ENCODE data around the gene ANKRD52. TPM values are rescaled to one million over a fixed set of nuclear protein-coding genes. Genes with fewer than 3 reads are reported as not detected.

Gene ANKRD52
- total RNA-seq, 1 donor from 2014 or later, result 63.2 TPM

DNA sequence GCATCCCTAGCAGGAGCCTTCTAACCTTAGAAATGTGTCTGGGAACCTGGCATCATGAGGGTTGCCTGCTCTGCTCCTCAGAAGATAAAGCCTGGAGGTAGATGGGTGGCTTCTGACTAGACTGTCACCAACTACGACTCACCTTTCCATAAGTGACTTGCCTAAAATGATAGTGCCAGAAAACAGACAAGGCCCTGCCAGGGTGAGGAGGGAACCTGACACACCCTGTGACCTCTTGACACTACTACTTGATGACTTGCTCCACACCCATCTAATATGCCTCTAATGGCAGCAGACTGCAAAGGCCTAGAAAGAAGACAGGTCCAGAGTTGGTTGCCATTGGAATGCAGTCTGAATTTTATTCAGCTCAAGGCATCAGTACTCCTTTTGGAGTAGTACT is 45.8 kb downstream of the ANKRD52 start:
- TF ChIP-seq, protein P1, sequence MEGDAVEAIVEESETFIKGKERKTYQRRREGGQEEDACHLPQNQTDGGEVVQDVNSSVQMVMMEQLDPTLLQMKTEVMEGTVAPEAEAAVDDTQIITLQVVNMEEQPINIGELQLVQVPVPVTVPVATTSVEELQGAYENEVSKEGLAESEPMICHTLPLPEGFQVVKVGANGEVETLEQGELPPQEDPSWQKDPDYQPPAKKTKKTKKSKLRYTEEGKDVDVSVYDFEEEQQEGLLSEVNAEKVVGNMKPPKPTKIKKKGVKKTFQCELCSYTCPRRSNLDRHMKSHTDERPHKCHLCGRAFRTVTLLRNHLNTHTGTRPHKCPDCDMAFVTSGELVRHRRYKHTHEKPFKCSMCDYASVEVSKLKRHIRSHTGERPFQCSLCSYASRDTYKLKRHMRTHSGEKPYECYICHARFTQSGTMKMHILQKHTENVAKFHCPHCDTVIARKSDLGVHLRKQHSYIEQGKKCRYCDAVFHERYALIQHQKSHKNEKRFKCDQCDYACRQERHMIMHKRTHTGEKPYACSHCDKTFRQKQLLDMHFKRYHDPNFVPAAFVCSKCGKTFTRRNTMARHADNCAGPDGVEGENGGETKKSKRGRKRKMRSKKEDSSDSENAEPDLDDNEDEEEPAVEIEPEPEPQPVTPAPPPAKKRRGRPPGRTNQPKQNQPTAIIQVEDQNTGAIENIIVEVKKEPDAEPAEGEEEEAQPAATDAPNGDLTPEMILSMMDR (IDR thresholded peaks at IDR 0.05; ENCODE audit: unreplicated experiment), result no peak
- Mint-ChIP-seq H3K27ac (no peak overlapping the region), H3K36me3 (peaks cover 46% of the 10 kb centered on the region), H3K27me3 (ENCODE audit: low read depth) (no peaks in the 10 kb centered on the region), H3K4me1 (no peaks in the 10 kb centered on the region), H3K9me3 (no peaks in the 10 kb centered on the region), H3K4me3 (no peak overlapping the region)
- DNase-seq (ENCODE audit: low spot score in 2 of 2, unreplicated experiment in 2 of 2), result no peak

DNA sequence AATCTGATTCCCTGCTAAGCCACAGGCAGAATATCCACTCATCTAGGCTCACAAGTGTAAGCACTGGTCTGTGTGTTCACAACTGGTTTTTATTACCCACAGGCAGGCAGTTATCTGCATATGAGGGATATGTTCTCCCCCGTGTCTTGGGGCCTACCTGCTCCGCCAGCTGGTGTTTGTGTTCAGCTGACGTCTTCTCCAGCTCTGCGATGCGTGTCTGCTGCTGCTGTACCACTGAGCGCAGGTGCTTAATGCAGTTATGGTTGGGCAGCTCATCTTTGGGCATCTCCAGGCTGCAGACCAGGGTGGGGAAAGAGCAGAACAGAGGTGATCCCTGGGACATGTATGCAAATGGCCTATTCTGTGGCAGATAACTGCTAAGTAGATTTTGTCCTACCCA is 50.2 kb downstream of the ANKRD52 start:
- H3K36me3 Mint-ChIP-seq, result peaks cover 39% of the 10 kb centered on the region
- TF ChIP-seq, protein P1 (IDR thresholded peaks at IDR 0.05; ENCODE audit: unreplicated experiment), result no peak
- no peak for DNase-seq (ENCODE audit: low spot score in 2 of 2, unreplicated experiment in 2 of 2)
- H3K9me3 Mint-ChIP-seq, result no peaks in the 10 kb centered on the region
- no peak overlapping the region for H3K27ac Mint-ChIP-seq
- H3K4me3 Mint-ChIP-seq, result no peak overlapping the region
- H3K27me3 Mint-ChIP-seq (ENCODE audit: low read depth), result no peaks in the 10 kb centered on the region
- H3K4me1 Mint-ChIP-seq, result no peaks in the 10 kb centered on the region

DNA sequence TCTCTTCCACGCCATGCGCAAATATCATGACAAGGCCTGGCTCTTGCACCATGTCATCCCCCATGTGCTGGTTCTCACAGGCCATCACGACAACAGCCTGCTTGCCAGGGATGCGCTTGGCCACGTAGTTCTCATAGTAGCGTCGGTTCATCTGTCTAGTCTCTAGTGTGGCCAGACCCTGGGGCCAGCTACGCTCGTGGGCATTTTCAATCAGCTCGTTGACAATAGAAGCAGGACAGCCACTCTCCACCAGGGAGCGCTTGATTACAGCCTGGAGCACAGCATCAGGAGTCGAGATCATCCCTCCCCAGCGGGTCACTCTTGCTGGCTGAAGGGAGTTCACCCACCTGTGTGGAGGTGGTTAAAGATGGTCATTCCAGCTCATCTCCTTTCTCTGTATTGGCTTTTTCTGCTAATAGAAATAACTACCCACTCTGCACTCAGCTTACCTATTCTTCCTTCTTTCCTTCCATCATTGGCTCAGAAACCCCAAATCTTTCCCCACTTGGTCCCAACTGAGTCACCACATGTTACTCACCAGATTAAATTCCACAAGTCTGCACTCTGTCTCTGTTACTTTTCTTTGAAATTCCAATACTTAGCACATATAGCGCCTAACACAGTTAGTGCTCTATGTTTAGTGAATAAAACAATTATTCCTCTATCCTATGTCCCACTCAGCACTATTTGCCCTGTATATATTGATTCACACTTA is 51.6 kb downstream of the ANKRD52 start:
- no peak overlapping the region for H3K27ac Mint-ChIP-seq
- no peaks in the 10 kb centered on the region for H3K9me3 Mint-ChIP-seq
- DNase-seq (ENCODE audit: low spot score in 2 of 2, unreplicated experiment in 2 of 2), result no peak
- H3K4me1 Mint-ChIP-seq, result no peaks in the 10 kb centered on the region
- TF ChIP-seq, protein P1 (IDR thresholded peaks at IDR 0.05; ENCODE audit: unreplicated experiment), result no peak
- H3K36me3 Mint-ChIP-seq, result peaks cover 33% of the 10 kb centered on the region
- H3K27me3 Mint-ChIP-seq (ENCODE audit: low read depth), result no peaks in the 10 kb centered on the region
- no peak overlapping the region for H3K4me3 Mint-ChIP-seq

DNA sequence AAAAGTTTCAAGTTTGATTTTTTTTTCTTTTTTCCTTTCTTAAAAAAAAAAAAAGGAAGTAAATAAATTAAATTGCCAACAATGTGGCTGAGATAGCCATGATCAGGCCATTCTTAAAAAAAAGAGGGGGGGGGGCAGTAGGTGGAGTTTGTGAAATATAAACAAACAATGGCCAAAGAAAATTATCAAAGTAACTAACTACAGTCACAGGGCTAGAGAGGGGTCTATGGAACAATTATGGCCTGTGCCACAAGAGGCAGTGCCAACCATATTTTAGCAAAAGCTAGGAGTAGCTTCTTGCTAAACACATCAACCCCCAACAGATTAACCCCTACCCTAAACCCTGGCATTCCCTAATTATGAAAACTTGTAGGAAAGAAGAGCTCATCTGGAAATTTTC is 52.7 kb downstream of the ANKRD52 start:
- Mint-ChIP-seq H3K27me3 (ENCODE audit: low read depth) (no peaks in the 10 kb centered on the region), H3K36me3 (peaks cover 27% of the 10 kb centered on the region), H3K27ac (no peak overlapping the region), H3K4me3 (no peak overlapping the region), H3K4me1 (no peaks in the 10 kb centered on the region), H3K9me3 (no peaks in the 10 kb centered on the region)
- TF ChIP-seq, protein P1 (IDR thresholded peaks at IDR 0.05; ENCODE audit: unreplicated experiment), result no peak
- DNase-seq (ENCODE audit: low spot score in 2 of 2, unreplicated experiment in 2 of 2), result no peak

DNA sequence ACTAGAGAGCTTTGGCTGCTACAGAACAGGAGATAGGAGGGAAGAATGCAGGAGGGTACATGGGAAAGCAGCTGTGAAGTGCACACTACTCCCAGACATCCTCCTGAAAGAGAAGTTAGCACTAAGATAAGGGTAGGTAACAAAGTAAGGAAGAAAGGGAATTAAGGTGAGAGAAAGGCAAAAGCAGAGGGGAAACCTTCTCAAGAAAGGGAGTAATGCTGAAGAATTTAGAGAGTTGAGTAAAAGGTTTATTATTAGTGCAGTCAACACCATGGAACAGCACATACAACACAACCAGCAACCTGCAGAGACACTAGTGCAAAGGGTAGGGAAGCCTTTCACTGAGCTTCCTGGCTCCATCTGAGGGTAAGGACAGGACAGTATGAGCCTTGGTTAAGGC is 53.9 kb downstream of the ANKRD52 start:
- Mint-ChIP-seq H3K27ac (no peak overlapping the region), H3K27me3 (ENCODE audit: low read depth) (no peaks in the 10 kb centered on the region), H3K9me3 (no peaks in the 10 kb centered on the region), H3K4me1 (no peaks in the 10 kb centered on the region), H3K4me3 (no peak overlapping the region), H3K36me3 (peaks cover 18% of the 10 kb centered on the region)
- DNase-seq (ENCODE audit: low spot score in 2 of 2, unreplicated experiment in 2 of 2), result no peak
- TF ChIP-seq, protein P1 (IDR thresholded peaks at IDR 0.05; ENCODE audit: unreplicated experiment), result no peak
